ENCODE data around the gene ZNF667. TPM values are rescaled to one million over a fixed set of nuclear protein-coding genes. Genes with fewer than 3 reads are reported as not detected.

ZNF667 gene
- not detected for total RNA-seq

- peak within 1 kb of the TSS; percentile 58 for H3K4me3 Mint-ChIP-seq
- POLR2A ChIA-PET = no interaction called here
- H3K4me1 Mint-ChIP-seq = peaks cover 6% of the 10 kb centered on the region
- CTCF ChIA-PET = interaction anchor here (0.6 kb wide), 1 partner anchor 305 kb away, joined by 3 read pairs; no protein-coding TSS in a partner anchor
- H3K36me3 Mint-ChIP-seq (ENCODE audit: low read depth) = peaks cover 18% of the 10 kb centered on the region
- peaks cover 55% of the 10 kb centered on the region for H3K9me3 Mint-ChIP-seq
- peak within 1 kb of the TSS; percentile 58 for H3K27ac Mint-ChIP-seq
- peaks cover 4% of the 10 kb centered on the region for H3K27me3 Mint-ChIP-seq
- no peak for DNase-seq
Measured at GRCh38 chr19:56476651-56477428, at the start of gene ZNF667. ZNF667 (minus strand) TSS chr19:56477345; CDS start chr19:56462370, 14,975 bp downstream.

GRCh38 chr19:56525214-56525860, 48.2 kb upstream of the ZNF667 start:
- Mint-ChIP-seq H3K27me3 (no peaks in the 10 kb centered on the region), H3K27ac (no peak overlapping the region), H3K4me3 (no peak overlapping the region), H3K4me1 (no peaks in the 10 kb centered on the region), H3K36me3 (ENCODE audit: low read depth) (peaks cover 15% of the 10 kb centered on the region), H3K9me3 (peaks cover 57% of the 10 kb centered on the region)
- no peak for DNase-seq
- ChIA-PET POLR2A (no interaction called here), CTCF (no interaction called here)

GRCh38 chr19:56508290-56508778, 31.2 kb upstream of the ZNF667 start:
- ChIA-PET CTCF (no interaction called here), POLR2A (no interaction called here)
- no peak for DNase-seq
- H3K9me3 Mint-ChIP-seq = peaks cover 21% of the 10 kb centered on the region
- peaks cover 4% of the 10 kb centered on the region for H3K4me1 Mint-ChIP-seq
- H3K27ac Mint-ChIP-seq = no peak overlapping the region
- peaks cover 6% of the 10 kb centered on the region for H3K36me3 Mint-ChIP-seq (ENCODE audit: low read depth)
- H3K4me3 Mint-ChIP-seq = no peak overlapping the region
- H3K27me3 Mint-ChIP-seq = no peaks in the 10 kb centered on the region

- peaks cover 6% of the 10 kb centered on the region for H3K36me3 Mint-ChIP-seq (ENCODE audit: low read depth)
- ChIA-PET POLR2A (no interaction called here), CTCF (no interaction called here)
- H3K27ac Mint-ChIP-seq = peak within 1 kb of the TSS; percentile 58
- peaks cover 4% of the 10 kb centered on the region for H3K4me1 Mint-ChIP-seq
- peak; percentile 66 for DNase-seq
- H3K27me3 Mint-ChIP-seq = no peaks in the 10 kb centered on the region
- H3K9me3 Mint-ChIP-seq = peaks cover 23% of the 10 kb centered on the region
- H3K4me3 Mint-ChIP-seq = no peak within 1 kb of the TSS
Measured at GRCh38 chr19:56507446-56508289, 30.5 kb upstream of the ZNF667 start, which contains the start of gene ZNF471. ZNF471 (plus strand) TSS chr19:56507855; CDS start chr19:56511572, 3,717 bp downstream.

GRCh38 chr19:56504581-56504980, 27.4 kb upstream of the ZNF667 start:
- H3K4me1 Mint-ChIP-seq = peaks cover 4% of the 10 kb centered on the region
- H3K27me3 Mint-ChIP-seq = no peaks in the 10 kb centered on the region
- H3K4me3 Mint-ChIP-seq = no peak overlapping the region
- H3K36me3 Mint-ChIP-seq (ENCODE audit: low read depth) = peaks cover 6% of the 10 kb centered on the region
- POLR2A ChIA-PET = no interaction called here
- CTCF ChIA-PET = no interaction called here
- peaks cover 38% of the 10 kb centered on the region for H3K9me3 Mint-ChIP-seq
- H3K27ac Mint-ChIP-seq = no peak overlapping the region
- no peak for DNase-seq

GRCh38 chr19:56491399-56491798, 14.3 kb upstream of the ZNF667 start:
- ChIA-PET POLR2A (no interaction called here), CTCF (no interaction called here)
- peaks cover 59% of the 10 kb centered on the region for H3K9me3 Mint-ChIP-seq
- no peak for DNase-seq
- H3K27me3 Mint-ChIP-seq = no peaks in the 10 kb centered on the region
- no peak overlapping the region for H3K4me3 Mint-ChIP-seq
- H3K36me3 Mint-ChIP-seq (ENCODE audit: low read depth) = no peaks in the 10 kb centered on the region
- H3K27ac Mint-ChIP-seq = no peak overlapping the region
- H3K4me1 Mint-ChIP-seq = no peaks in the 10 kb centered on the region

GRCh38 chr19:56477429-56478338, 539 bp upstream of the ZNF667 start:
- H3K27me3 Mint-ChIP-seq = peaks cover 4% of the 10 kb centered on the region
- CTCF ChIA-PET = no interaction called here
- peaks cover 47% of the 10 kb centered on the region for H3K9me3 Mint-ChIP-seq
- no peak overlapping the region for H3K27ac Mint-ChIP-seq
- H3K36me3 Mint-ChIP-seq (ENCODE audit: low read depth) = peaks cover 18% of the 10 kb centered on the region
- H3K4me3 Mint-ChIP-seq = peak overlapping the region; percentile 58
- POLR2A ChIA-PET = no interaction called here
- DNase-seq = no peak
- H3K4me1 Mint-ChIP-seq = peaks cover 6% of the 10 kb centered on the region

GRCh38 chr19:56476093-56476492, 1.1 kb downstream of the ZNF667 start:
- Mint-ChIP-seq H3K27me3 (peaks cover 4% of the 10 kb centered on the region), H3K27ac (no peak overlapping the region), H3K4me1 (peaks cover 6% of the 10 kb centered on the region), H3K4me3 (no peak overlapping the region), H3K36me3 (ENCODE audit: low read depth) (peaks cover 18% of the 10 kb centered on the region), H3K9me3 (peaks cover 56% of the 10 kb centered on the region)
- ChIA-PET CTCF (interaction anchor here (0.6 kb wide), 1 partner anchor 304 kb away, joined by 3 read pairs; no protein-coding TSS in a partner anchor), POLR2A (no interaction called here)
- DNase-seq = no peak

GRCh38 chr19:56474308-56474707, 2.8 kb downstream of the ZNF667 start:
- Mint-ChIP-seq H3K36me3 (ENCODE audit: low read depth) (peaks cover 18% of the 10 kb centered on the region), H3K4me1 (peaks cover 6% of the 10 kb centered on the region), H3K9me3 (peaks cover 51% of the 10 kb centered on the region), H3K27me3 (peaks cover 4% of the 10 kb centered on the region), H3K27ac (no peak overlapping the region), H3K4me3 (no peak overlapping the region)
- ChIA-PET POLR2A (no interaction called here), CTCF (no interaction called here)
- no peak for DNase-seq

- no peak overlapping the region for H3K27ac Mint-ChIP-seq
- DNase-seq = no peak
- peaks cover 52% of the 10 kb centered on the region for H3K9me3 Mint-ChIP-seq
- CTCF ChIA-PET = no interaction called here
- POLR2A ChIA-PET = no interaction called here
- H3K36me3 Mint-ChIP-seq (ENCODE audit: low read depth) = no peaks in the 10 kb centered on the region
- no peaks in the 10 kb centered on the region for H3K4me1 Mint-ChIP-seq
- H3K27me3 Mint-ChIP-seq = no peaks in the 10 kb centered on the region
- H3K4me3 Mint-ChIP-seq = no peak overlapping the region
Measured at GRCh38 chr19:56441206-56441792, 35.8 kb downstream of the ZNF667 start.

- POLR2A ChIA-PET = no interaction called here
- Mint-ChIP-seq H3K4me3 (no peak overlapping the region), H3K9me3 (peaks cover 69% of the 10 kb centered on the region), H3K27ac (no peak overlapping the region), H3K36me3 (ENCODE audit: low read depth) (peaks cover 53% of the 10 kb centered on the region), H3K27me3 (no peaks in the 10 kb centered on the region), H3K4me1 (no peaks in the 10 kb centered on the region)
- CTCF ChIA-PET = no interaction called here
- no peak for DNase-seq
Measured at GRCh38 chr19:56423985-56424353, 53.2 kb downstream of the ZNF667 start.

GRCh38 chr19:56423276-56423984, 53.7 kb downstream of the ZNF667 start:
- no peak overlapping the region for H3K4me3 Mint-ChIP-seq
- peaks cover 58% of the 10 kb centered on the region for H3K36me3 Mint-ChIP-seq (ENCODE audit: low read depth)
- H3K9me3 Mint-ChIP-seq = peaks cover 72% of the 10 kb centered on the region
- POLR2A ChIA-PET = no interaction called here
- H3K27ac Mint-ChIP-seq = no peak overlapping the region
- no peaks in the 10 kb centered on the region for H3K4me1 Mint-ChIP-seq
- CTCF ChIA-PET = no interaction called here
- H3K27me3 Mint-ChIP-seq = no peaks in the 10 kb centered on the region
- no peak for DNase-seq
